Breast epithelium (tissue), 4 donors: ENCODE data around the gene RCBTB1. TPM values are rescaled to one million over a fixed set of nuclear protein-coding genes. Genes with fewer than 3 reads are reported as not detected.
"Not testable (repeated sequence)": the region's sequence is repeated elsewhere in the genome, so short reads cannot be mapped to it uniquely, and the experiment has no call there.

Source experiments
- DNase-seq, 2 donors: peaks; one replicate each; pipeline ENCODE4 v3.0.0-alpha.2; 2019; ENCODE audit warnings: low spot score in 2 of 2
- H3K27ac ChIP-seq, 2 donors: fragments of 200-600 bp; sonication (generic) in 1 of 2; one replicate each; pipeline ENCODE4 v1.5.1; 2016 to 2019; ENCODE audit warnings: mild to moderate bottlenecking in 1 of 2
- H3K27me3 ChIP-seq, 2 donors: fragments of 200-600 bp; sonication (generic) in 1 of 2; one replicate each; pipeline versions ENCODE4 v1.5.1 to v1.6.0; 2017 to 2019; ENCODE audit warnings: control low read depth in 1 of 2, mild to moderate bottlenecking in 1 of 2
- H3K36me3 ChIP-seq: fragments of 200-600 bp; one replicate; pipeline ENCODE4 v1.5.1; 2019
- H3K4me1 ChIP-seq, 2 donors: fragments of 200-600 bp; sonication (generic); one replicate each; pipeline ENCODE4 v1.5.1; 2016 to 2019; ENCODE audit warnings: control low read depth in 1 of 2
- H3K4me3 ChIP-seq, 3 donors: fragments of 200-600 bp; sonication (generic); 1 replicate in 2 of 3; 2 replicates in 1 of 3; pipeline ENCODE4 v1.5.1; 2016 to 2019; ENCODE audit warnings: mild to moderate bottlenecking in 3 of 3, moderate library complexity in 2 of 3
- H3K9me3 ChIP-seq, 2 donors: fragments of 200-600 bp; sonication (generic) in 1 of 2; one replicate each; pipeline ENCODE4 v1.5.1; 2016 to 2019; ENCODE audit warnings: control low read depth in 1 of 2
- POLR2A ChIP-seq: fragments of 450-650 bp; IDR thresholded peaks from one replicate; pipeline ENCODE4 v1.6.1; 2016; ENCODE audit warnings: antibody characterized with exemption, mild to moderate bottlenecking, moderate library complexity
- POLR2AphosphoS5 ChIP-seq, 3 donors: sonication (generic); formaldehyde crosslinking; IDR thresholded peaks; one replicate each; pipeline ENCODE4 v1.6.1; 2017; ENCODE audit warnings: antibody characterized with exemption in 3 of 3
- intact Hi-C: fragments of 100-400 bp; cut with DNase I; formaldehyde crosslinking; loops from one replicate; pipeline ENCODE4 v1.15.1; 2023; ENCODE audit warnings: low total_unique reads
- total RNA-seq, 3 donors: library from RNA; depleted of rRNA; stranded (reverse); fragments of >200 nt; gene quantifications; one replicate each; pipeline ENCODE4 v1.1.0, GENCODE V29; 2016
- TF ChIP-seq, protein P1 (sequence below), 3 donors: fragments of 450-650 bp; IDR thresholded peaks; one replicate each; pipeline ENCODE4 v1.5.1; 2016 to 2017; ENCODE audit warnings: antibody characterized with exemption in 3 of 3, mild to moderate bottlenecking in 3 of 3, moderate library complexity in 3 of 3

RCBTB1 gene
- total RNA-seq, 3 donors from 2014 or later: 13.8 to 18.4 (median 17.9) TPM

- Histone ChIP-seq H3K4me1 (no peaks in the 10 kb centered on the region), H3K9me3 (no peaks in the 10 kb centered on the region), H3K27ac (no peak overlapping the region), H3K36me3 (no peaks in the 10 kb centered on the region), H3K4me3 (no peak overlapping the region), H3K27me3 (no peaks in the 10 kb centered on the region)
- intact Hi-C loops: no loop called here
- peak in 1 of 2 donors; percentile 33 for DNase-seq
- TF ChIP-seq POLR2A: no peak
- TF ChIP-seq, protein P1, sequence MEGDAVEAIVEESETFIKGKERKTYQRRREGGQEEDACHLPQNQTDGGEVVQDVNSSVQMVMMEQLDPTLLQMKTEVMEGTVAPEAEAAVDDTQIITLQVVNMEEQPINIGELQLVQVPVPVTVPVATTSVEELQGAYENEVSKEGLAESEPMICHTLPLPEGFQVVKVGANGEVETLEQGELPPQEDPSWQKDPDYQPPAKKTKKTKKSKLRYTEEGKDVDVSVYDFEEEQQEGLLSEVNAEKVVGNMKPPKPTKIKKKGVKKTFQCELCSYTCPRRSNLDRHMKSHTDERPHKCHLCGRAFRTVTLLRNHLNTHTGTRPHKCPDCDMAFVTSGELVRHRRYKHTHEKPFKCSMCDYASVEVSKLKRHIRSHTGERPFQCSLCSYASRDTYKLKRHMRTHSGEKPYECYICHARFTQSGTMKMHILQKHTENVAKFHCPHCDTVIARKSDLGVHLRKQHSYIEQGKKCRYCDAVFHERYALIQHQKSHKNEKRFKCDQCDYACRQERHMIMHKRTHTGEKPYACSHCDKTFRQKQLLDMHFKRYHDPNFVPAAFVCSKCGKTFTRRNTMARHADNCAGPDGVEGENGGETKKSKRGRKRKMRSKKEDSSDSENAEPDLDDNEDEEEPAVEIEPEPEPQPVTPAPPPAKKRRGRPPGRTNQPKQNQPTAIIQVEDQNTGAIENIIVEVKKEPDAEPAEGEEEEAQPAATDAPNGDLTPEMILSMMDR (IDR thresholded peaks at IDR 0.05): no peak
- no peak for TF ChIP-seq POLR2AphosphoS5 (IDR thresholded peaks at IDR 0.05)
Measured at GRCh38 chr13:49571299-49572240, 13.8 kb downstream of the RCBTB1 start.

GRCh38 chr13:49569993-49570689 is 15.2 kb downstream of the RCBTB1 start:
- H3K9me3 ChIP-seq: no peaks in the 10 kb centered on the region
- TF ChIP-seq POLR2A: no peak
- TF ChIP-seq, protein P1 (IDR thresholded peaks at IDR 0.05): no peak

DNA sequence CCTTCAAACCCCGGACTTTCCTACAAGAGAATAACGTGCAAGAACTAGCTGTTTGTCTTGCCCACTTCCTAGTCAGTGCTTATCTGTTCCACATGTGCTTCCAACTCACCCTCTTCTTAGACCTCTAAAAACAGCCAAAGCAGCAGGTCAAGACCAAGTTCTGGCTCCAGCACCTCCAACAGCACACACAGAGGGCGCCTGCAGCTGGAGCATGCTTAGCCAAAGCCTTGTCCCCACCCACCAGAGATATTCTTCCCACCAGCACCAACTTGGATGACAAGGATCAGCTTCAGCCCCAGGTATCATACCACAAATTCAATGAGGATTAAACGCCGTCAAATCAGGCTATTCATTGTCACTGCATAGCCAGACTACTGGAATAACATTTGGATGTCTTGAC is 17.9 kb downstream of the RCBTB1 start:
- Histone ChIP-seq H3K9me3 (no peaks in the 10 kb centered on the region), H3K4me3 (no peak overlapping the region), H3K36me3 (no peaks in the 10 kb centered on the region), H3K27me3 (no peaks in the 10 kb centered on the region), H3K27ac (no peak overlapping the region), H3K4me1 (no peaks in the 10 kb centered on the region)
- no peak for DNase-seq
- TF ChIP-seq POLR2A (no peak), POLR2AphosphoS5 (IDR thresholded peaks at IDR 0.05) (no peak)
- TF ChIP-seq, protein P1 (IDR thresholded peaks at IDR 0.05): no peak
- intact Hi-C loops: no loop called here

More at GRCh38 chr13:49569993-49570689, 15.2 kb downstream of the RCBTB1 start:
- no peaks in the 10 kb centered on the region for H3K4me1 ChIP-seq
- no peak for DNase-seq
- intact Hi-C loops: no loop called here
- H3K27ac ChIP-seq: peak overlapping the region; percentile 3 to 33
- no peak overlapping the region for H3K4me3 ChIP-seq
- no peaks in the 10 kb centered on the region for H3K36me3 ChIP-seq
- no peaks in the 10 kb centered on the region for H3K27me3 ChIP-seq

DNA sequence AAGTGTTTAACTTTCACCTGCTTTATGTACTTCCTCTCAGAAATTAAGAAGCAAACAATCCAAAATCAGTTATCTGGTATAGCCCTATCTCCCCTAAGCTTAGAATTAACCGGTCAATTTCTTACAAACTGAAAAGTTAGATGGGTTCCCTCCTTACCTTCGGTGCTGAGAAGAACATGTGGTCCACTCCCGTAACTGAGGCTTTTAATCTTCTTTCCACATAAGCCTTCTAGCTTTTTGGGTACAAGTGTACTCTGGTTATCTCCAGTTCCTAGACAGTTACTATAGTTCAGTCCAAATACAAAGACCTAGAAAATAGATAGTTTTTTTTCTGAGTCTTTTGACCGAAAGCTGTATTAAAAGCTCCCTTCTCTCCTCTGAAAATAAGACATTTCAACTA is 18.9 kb downstream of the RCBTB1 start:
- Histone ChIP-seq H3K4me3 (no peak overlapping the region), H3K27me3 (no peaks in the 10 kb centered on the region), H3K36me3 (no peaks in the 10 kb centered on the region), H3K27ac (no peak overlapping the region), H3K4me1 (no peaks in the 10 kb centered on the region), H3K9me3 (no peaks in the 10 kb centered on the region)
- DNase-seq: no peak
- intact Hi-C loops: no loop called here
- TF ChIP-seq POLR2AphosphoS5 (IDR thresholded peaks at IDR 0.05) (no peak), POLR2A (no peak)
- TF ChIP-seq, protein P1 (IDR thresholded peaks at IDR 0.05): no peak

- H3K27me3 ChIP-seq, H3K9me3 ChIP-seq, H3K4me1 ChIP-seq, H3K36me3 ChIP-seq, H3K4me3 ChIP-seq, intact Hi-C loops, H3K27ac ChIP-seq, DNase-seq: not testable (repeated sequence)
Measured at GRCh38 chr13:49565461-49565860, 19.9 kb downstream of the RCBTB1 start.
